NCI-H1436 (cell line): Measurements from ENCODE around the gene OTC.

Source experiments
- DNase-seq: peaks from one replicate; lab custom pipeline; 2025; lab: John Stamatoyannopoulos, UW

OTC gene

GRCh38 chrX:38468563-38469157 lies 116.3 kb downstream of the OTC start:
- no peak for DNase-seq
